Peyer's patch (tissue), 4 donors: Measurements from ENCODE around the gene SSNA1. TPM values are rescaled to one million over a fixed set of nuclear protein-coding genes. Genes with fewer than 3 reads are reported as not detected.
A peak's percentile ranks its signal among the peaks of the same experiment; 100 is the strongest.

ENCODE experiments used
- DNase-seq, 3 donors: peaks; one replicate each; pipeline ENCODE4 v3.0.0-alpha.2; 2017 to 2019
- H3K27ac ChIP-seq, 4 donors: fragments of 200-600 bp; sonication (generic); one replicate each; pipeline ENCODE4 v1.5.1; 2016 to 2019
- H3K27me3 ChIP-seq, 2 donors: fragments of 200-600 bp; sonication (generic); one replicate each; pipeline ENCODE4 v1.5.1; 2019
- H3K36me3 ChIP-seq, 3 donors: fragments of 200-600 bp; sonication (generic); one replicate each; pipeline ENCODE4 v1.5.1; 2016 to 2019
- H3K4me1 ChIP-seq, 4 donors: fragments of 200-600 bp; sonication (generic); one replicate each; pipeline ENCODE4 v1.5.1; 2016 to 2019
- H3K4me3 ChIP-seq, 4 donors: fragments of 200-600 bp; sonication (generic); 1 replicate in 3 of 4; 2 replicates in 1 of 4; pipeline ENCODE4 v1.5.1; 2016 to 2019; ENCODE audit warnings: mild to moderate bottlenecking in 1 of 4
- H3K9me3 ChIP-seq, 4 donors: fragments of 200-600 bp; sonication (generic); one replicate each; pipeline ENCODE4 v1.5.1; 2016 to 2019; ENCODE audit warnings: mild to moderate bottlenecking in 1 of 4
- POLR2A ChIP-seq, 2 donors: fragments of 450-650 bp; IDR thresholded peaks; one replicate each; pipeline ENCODE4 v1.5.1; 2017; ENCODE audit warnings: antibody characterized with exemption in 2 of 2, mild to moderate bottlenecking in 2 of 2, moderate library complexity in 2 of 2
- total RNA-seq, 4 donors: library from RNA; depleted of rRNA; stranded (reverse); fragments of >200 nt; gene quantifications; one replicate each; pipeline ENCODE4 v1.1.0, GENCODE V29; 2016
- TF ChIP-seq, protein P1 (sequence below), 6 experiments: fragments of 450-650 bp in 4 of 6; fragments of 200-600 bp in 2 of 6; sonication (generic) in 1 of 6; IDR thresholded peaks; one replicate each; pipeline ENCODE4 v1.5.1; 2017 to 2019; ENCODE audit warnings: antibody characterized with exemption in 6 of 6, mild to moderate bottlenecking in 3 of 6, moderate library complexity in 1 of 6

The SSNA1 gene
- total RNA-seq, 4 donors from 2014 or later: 58.6 to 82.0 (median 71.6) TPM

DNA sequence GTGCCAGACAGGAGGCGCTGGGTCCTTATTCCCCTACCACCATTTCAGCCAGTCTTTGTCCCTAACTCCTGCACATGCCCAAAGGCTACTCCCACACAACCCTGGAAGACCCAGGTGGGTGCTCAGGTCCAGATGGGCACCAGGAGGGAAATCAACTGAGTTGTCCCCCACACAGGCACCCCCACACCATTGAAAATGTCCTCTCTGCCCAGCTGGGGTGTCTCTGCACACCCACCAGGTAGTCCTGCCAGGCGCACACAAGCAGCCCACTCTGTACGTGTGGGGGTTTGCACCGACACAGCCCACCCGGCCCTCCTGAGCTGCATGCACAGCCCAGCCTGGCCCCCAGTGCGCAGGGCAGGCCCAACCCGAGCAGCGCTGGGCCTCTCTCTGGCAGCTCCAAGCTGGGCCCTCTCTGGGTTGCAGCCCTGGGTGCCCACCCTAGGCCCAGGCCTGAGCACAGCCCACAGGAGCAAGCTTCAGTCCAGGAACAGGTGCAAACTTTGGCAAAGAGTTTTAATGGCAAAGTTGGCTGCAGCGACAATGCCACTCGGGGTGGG is 31.4 kb downstream of the SSNA1 start:
- no peak overlapping the region for H3K27ac ChIP-seq
- TF ChIP-seq POLR2A (IDR thresholded peaks at IDR 0.05): no peak
- TF ChIP-seq, protein P1, sequence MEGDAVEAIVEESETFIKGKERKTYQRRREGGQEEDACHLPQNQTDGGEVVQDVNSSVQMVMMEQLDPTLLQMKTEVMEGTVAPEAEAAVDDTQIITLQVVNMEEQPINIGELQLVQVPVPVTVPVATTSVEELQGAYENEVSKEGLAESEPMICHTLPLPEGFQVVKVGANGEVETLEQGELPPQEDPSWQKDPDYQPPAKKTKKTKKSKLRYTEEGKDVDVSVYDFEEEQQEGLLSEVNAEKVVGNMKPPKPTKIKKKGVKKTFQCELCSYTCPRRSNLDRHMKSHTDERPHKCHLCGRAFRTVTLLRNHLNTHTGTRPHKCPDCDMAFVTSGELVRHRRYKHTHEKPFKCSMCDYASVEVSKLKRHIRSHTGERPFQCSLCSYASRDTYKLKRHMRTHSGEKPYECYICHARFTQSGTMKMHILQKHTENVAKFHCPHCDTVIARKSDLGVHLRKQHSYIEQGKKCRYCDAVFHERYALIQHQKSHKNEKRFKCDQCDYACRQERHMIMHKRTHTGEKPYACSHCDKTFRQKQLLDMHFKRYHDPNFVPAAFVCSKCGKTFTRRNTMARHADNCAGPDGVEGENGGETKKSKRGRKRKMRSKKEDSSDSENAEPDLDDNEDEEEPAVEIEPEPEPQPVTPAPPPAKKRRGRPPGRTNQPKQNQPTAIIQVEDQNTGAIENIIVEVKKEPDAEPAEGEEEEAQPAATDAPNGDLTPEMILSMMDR (IDR thresholded peaks at IDR 0.05): no peak
- DNase-seq: no peak
- H3K36me3 ChIP-seq: peaks cover 0 to 9% (median 0%) of the 10 kb centered on the region in 3 donors
- H3K4me3 ChIP-seq: no peak overlapping the region
- H3K9me3 ChIP-seq: no peaks in the 10 kb centered on the region
- H3K27me3 ChIP-seq: no peaks in the 10 kb centered on the region
- H3K4me1 ChIP-seq: peaks cover 7 to 44% (median 15%) of the 10 kb centered on the region in 4 donors

DNA sequence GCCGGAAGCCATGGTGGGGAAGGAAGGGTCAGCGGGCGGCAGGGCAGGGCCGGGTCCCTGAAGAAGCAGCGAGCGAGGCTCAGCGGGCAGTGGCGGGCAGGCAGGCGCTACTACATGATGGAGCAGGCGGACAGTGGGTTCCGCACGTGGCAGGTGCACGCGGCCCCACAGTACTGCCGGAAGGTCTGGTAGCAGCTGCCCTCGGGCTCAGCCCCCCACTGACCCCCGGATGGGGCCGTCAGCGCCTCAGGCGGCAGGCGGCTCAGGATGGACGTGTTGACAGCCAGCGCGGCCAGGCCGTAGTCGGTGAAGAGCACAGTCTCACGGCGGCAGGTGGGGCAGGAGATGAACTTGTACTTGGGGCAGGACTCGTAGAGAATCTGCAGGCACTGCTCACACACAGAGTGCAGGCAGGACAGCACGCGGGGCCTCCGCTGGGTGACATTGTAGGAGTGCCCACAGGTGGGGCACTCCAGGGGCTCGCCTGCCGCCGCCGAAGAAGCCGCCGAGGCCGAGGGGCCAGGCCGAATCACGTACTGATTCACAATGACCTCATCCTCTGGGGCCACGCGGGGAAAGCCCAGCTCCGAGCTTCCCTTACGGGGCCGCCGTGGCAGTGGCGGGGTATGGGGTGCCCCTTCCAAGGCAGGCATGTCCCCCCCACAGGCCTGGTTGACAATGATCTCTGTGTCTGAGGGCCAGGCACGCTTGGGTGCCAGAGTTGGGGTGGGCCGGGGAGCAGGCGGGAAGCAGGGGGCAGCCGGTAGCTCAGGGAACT is 32.0 kb downstream of the SSNA1 start:
- TF ChIP-seq, protein P1 (IDR thresholded peaks at IDR 0.05): no peak
- TF ChIP-seq POLR2A (IDR thresholded peaks at IDR 0.05): no peak
- Histone ChIP-seq H3K4me3 (no peak overlapping the region), H3K27me3 (no peaks in the 10 kb centered on the region), H3K27ac (no peak overlapping the region), H3K9me3 (no peaks in the 10 kb centered on the region), H3K36me3 (peaks cover 0 to 4% (median 0%) of the 10 kb centered on the region in 3 donors), H3K4me1 (peaks cover 7 to 44% (median 15%) of the 10 kb centered on the region in 4 donors)
- DNase-seq: no peak

DNA sequence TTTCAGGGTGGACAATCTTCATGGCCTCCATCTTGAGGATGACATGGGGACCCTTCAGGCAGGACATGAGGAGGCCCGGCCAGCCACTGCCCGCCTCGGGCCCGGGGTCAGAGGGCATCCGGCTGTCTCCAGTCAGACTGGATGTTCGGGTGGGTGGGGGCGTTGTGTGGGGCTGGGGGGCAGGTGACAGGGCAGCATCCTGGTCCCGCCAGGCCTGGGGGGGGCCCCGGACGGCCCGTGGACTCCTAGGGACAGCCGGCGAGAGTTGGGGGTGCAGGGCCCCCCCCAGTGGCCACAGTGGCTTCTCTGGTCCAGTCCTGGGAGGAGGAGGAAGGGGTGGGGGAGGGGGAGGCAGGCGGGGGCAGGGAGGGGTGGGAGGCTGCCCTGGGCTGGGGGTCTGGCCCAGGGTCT is 32.6 kb downstream of the SSNA1 start:
- no peaks in the 10 kb centered on the region for H3K36me3 ChIP-seq
- DNase-seq: no peak
- no peaks in the 10 kb centered on the region for H3K9me3 ChIP-seq
- H3K4me1 ChIP-seq: peaks cover 7 to 44% (median 15%) of the 10 kb centered on the region in 4 donors
- no peaks in the 10 kb centered on the region for H3K27me3 ChIP-seq
- no peak overlapping the region for H3K27ac ChIP-seq
- no peak for TF ChIP-seq POLR2A (IDR thresholded peaks at IDR 0.05)
- TF ChIP-seq, protein P1 (IDR thresholded peaks at IDR 0.05): no peak
- H3K4me3 ChIP-seq: peak overlapping the region in 2 of 4 donors; percentile 45 to 81

DNA sequence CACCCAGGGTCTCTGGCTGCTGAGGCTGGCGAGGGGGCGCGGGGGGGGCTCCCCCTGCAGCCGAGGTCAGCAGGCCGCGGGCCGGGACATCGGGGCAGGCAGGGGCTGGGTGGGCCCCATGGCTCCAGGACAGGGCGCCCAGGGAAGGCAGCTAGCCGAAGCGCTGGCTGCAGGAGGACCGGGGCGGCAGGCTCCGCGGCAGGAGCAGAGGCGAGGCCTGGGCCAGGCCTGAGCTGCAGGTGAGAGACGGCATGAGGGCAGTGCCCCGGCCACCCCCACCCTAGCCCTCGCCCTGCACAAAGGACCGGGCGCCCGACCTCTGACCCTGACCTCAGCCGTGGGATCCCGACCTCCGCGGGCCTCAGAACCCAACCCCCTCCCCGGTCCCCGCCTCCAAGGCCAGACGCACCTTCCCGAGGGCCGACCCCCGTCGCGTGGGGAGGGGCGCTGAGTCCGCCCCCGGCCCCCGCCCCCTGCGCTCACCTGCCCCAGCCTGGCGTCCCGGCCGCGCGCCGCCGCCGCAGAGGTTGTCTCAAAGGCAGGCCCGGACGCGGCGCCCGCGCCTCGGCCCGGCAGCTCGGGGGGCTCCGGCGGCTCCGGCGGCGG is 33.1 kb downstream of the SSNA1 start:
- Histone ChIP-seq H3K4me3 (peak overlapping the region; percentile 17 to 81 (median 44)), H3K4me1 (peaks cover 7 to 44% (median 15%) of the 10 kb centered on the region in 4 donors), H3K36me3 (no peaks in the 10 kb centered on the region), H3K9me3 (no peaks in the 10 kb centered on the region), H3K27me3 (no peaks in the 10 kb centered on the region), H3K27ac (peak overlapping the region in 2 of 4 donors; percentile 17 to 55)
- peak in 1 of 3 donors; percentile 68 for DNase-seq
- TF ChIP-seq POLR2A (IDR thresholded peaks at IDR 0.05): no peak
- TF ChIP-seq, protein P1 (IDR thresholded peaks at IDR 0.05): no peak

DNA sequence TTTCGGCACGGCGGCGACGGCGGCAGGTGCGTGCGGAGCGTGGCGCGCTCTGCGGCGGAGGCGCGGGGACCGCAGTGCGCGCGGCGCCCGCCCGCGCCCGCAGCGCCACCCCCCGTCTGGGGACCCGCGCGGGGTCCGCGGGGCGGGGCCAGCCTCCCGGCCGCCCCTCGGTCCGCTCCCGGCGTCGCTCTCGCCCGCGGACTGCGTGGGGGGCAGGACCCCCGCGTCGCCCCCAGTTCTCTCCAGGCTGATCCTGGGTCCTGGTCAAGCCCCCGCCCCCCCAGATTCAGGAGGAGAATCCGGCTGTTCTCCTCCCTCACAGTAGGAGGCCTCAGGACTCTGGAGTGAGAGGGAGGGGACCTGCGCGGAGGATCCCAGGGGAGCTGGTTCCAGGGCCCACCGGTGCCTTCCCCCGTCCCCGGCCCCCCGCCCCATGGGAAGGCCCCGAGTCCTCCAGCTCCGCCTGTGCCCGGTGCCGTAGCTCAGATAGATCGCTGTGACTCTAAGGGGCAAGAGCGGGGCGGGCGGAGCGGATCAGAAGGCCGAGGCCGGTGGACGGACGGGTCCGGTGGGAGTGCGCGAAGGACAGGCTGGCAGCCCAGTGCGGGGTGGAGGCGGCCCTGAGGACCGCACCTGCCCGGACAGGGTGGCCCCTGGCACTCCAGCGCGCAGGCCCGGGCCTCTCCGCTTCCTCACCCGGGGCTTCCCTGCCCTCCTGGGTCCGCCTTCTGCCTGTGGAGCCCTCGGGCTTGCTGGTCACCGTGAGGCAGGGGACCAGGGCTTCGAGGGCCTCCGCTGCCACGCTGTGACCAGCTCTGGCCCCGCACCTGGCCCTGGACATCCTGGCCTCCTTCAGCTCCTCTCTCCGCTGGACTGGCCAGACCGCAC is 34.0 kb downstream of the SSNA1 start, which contains the start of gene RNF208:
Gene RNF208, minus strand, starts transcription at position 51 of the 888 bp plus-strand sequence. CDS start 1,028 bp downstream, outside the sequence.
- peak within 1 kb of the TSS; percentile 85 to 93 (median 90) for H3K27ac ChIP-seq
- H3K36me3 ChIP-seq: no peaks in the 10 kb centered on the region
- H3K27me3 ChIP-seq: no peaks in the 10 kb centered on the region
- TF ChIP-seq, protein P1 (IDR thresholded peaks at IDR 0.05): no peak
- TF ChIP-seq POLR2A (IDR thresholded peaks at IDR 0.05): no peak
- H3K4me1 ChIP-seq: peaks cover 8 to 44% (median 17%) of the 10 kb centered on the region in 4 donors
- H3K4me3 ChIP-seq: peak within 1 kb of the TSS; percentile 62 to 84 (median 72)
- no peaks in the 10 kb centered on the region for H3K9me3 ChIP-seq
- DNase-seq: peak in 1 of 3 donors; percentile 67
